Activated T-cell treated with anti-CD3 and anti-CD28 coated beads, Interleukin-2, amount 50 U/mL, for 1 hour (primary cell): ENCODE data around the gene SLC25A51.
"Not testable (repeated sequence)": the region's sequence is repeated elsewhere in the genome, so short reads cannot be mapped to it uniquely, and the experiment has no call there.

ENCODE experiments used
- DNase-seq: peaks from one replicate; pipeline ENCODE4 v3.0.0-alpha.2; 2020

Gene SLC25A51

GRCh38 chr9:37902796-37903646, 906 bp downstream of the SLC25A51 start:
- no peak for DNase-seq

GRCh38 chr9:37902131-37902530, 1.8 kb downstream of the SLC25A51 start:
- no peak for DNase-seq

GRCh38 chr9:37899041-37899440, 4.9 kb downstream of the SLC25A51 start:
- no peak for DNase-seq

- no peak for DNase-seq
These were observed 6.3 kb downstream of the SLC25A51 start for GRCh38 chr9:37897665-37898064.

DNA sequence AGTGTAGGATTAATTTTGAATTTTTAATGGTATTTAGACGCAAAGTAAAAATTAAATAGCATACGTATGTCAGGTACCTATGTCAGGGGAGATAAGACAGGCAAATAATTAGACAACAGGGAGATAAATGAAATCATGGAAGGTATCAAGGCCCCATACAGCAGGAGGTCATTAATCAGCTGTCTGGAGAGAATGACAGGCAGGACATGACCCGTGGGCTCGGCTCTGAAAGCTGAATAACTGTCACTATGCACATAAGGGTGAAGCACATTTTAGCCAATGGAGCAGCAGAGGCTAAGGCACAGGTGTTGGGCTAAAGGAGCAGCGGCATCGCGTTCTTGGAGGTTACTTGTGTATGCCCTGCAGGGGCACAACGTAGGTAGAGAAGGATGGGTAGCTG, 11.9 kb downstream of the SLC25A51 start:
- no peak for DNase-seq

DNA sequence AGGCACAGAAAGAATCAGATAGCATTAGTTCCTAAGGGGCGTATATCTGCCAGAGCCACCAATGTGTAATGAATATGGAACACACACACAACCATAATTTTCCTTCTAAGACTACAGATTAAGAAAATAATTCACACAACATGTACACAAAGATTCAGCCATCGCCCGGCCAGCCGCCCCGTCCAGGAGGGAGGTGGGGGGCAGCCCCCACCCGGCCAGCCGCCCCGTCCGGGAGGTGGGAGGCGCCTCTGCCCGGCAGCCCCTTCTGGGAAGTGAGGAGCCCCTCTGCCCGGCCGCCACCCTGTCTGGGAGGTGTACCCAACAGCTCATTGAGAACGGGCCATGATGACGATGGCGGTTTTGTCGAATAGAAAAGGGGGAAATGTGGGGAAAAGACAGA, 12.9 kb downstream of the SLC25A51 start:
- not testable (repeated sequence) for DNase-seq

DNA sequence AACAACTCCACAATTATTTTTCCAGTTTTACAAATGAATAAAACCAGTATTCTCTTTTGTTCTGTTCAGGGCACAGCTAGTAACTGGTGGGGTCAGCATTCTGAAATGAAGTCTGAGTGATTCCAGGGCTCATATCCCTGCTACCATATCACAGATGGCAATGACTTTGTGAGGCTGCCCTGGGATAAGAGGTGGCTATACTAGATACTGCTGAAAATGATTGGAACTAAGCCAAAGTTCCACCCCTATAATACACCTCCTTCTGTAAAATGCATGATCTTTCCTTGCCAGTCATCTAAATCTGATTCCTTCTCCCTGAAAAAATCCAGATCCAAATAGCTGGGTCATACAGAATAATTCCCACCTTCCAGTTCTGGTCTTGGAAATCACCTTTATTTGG, 14.4 kb downstream of the SLC25A51 start:
- DNase-seq, result no peak

- DNase-seq, result not testable (repeated sequence)
These were observed 15.8 kb downstream of the SLC25A51 start for GRCh38 chr9:37887977-37888583.

GRCh38 chr9:37880916-37881479, 22.9 kb downstream of the SLC25A51 start:
- DNase-seq, result no peak

GRCh38 chr9:37876376-37876775, 27.6 kb downstream of the SLC25A51 start:
- no peak for DNase-seq

GRCh38 chr9:37873955-37874354, 30.0 kb downstream of the SLC25A51 start:
- no peak for DNase-seq

DNA sequence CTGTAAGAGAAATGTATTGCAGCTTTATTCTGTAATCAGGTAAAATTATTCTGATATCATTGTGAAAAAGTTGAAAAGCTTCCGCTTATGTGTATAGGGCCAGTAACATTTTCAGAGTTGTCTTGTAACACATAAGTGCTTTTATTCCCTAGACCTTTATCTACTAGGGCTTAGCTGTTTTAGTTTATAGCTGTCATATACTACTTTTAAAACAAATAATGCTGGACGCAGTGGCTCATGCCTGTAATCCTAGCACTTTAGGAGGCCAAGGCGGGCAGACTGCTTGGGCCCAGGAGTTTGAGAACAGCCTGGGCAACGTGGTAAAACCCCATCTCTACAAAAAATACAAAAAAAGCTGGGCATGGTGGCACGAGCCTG, 33.1 kb downstream of the SLC25A51 start:
- DNase-seq, result no peak

- DNase-seq, result no peak
These were observed 33.7 kb downstream of the SLC25A51 start for GRCh38 chr9:37870081-37870798.

DNA sequence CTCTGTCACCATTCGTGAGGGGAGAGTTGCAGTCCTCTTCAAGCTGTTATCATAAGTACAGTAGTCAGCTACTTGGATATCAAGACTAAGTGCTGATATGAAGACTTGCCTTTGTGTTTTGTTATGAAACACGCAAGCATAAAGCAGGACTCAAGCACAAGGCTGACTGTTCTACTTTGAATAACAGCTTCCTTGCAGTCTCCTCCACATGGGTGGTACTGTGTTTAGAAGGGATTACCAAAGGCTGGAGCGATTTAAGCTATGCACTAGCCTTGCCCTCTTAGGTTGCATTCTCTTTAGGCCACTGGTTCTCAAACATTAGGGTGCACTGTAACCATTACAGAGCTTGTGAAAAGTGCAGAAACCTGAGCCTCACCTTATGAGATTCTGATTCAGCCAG, 41.4 kb downstream of the SLC25A51 start:
- no peak for DNase-seq

DNA sequence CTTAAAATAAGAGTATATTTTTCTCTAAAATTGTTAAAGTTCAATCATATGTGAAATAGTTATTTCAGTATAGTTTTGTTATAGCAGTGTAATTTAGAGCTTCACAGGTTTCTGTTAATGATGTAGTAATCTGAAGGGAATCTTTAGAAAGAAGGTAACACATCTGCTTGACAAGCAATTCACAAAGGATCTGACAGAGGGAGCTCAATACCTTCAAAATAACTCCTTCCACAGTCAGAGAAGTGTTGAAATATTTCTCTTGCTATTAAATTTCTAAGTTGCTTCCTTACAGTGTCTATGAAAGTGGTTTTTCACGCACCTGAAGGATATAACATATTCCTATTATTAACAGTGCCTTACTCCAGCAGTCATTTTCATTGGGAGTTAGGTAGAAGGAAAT, 44.9 kb downstream of the SLC25A51 start:
- DNase-seq, result no peak

GRCh38 chr9:37856551-37856950, 47.4 kb downstream of the SLC25A51 start:
- no peak for DNase-seq

GRCh38 chr9:37852222-37852621, 51.7 kb downstream of the SLC25A51 start:
- no peak for DNase-seq

DNA sequence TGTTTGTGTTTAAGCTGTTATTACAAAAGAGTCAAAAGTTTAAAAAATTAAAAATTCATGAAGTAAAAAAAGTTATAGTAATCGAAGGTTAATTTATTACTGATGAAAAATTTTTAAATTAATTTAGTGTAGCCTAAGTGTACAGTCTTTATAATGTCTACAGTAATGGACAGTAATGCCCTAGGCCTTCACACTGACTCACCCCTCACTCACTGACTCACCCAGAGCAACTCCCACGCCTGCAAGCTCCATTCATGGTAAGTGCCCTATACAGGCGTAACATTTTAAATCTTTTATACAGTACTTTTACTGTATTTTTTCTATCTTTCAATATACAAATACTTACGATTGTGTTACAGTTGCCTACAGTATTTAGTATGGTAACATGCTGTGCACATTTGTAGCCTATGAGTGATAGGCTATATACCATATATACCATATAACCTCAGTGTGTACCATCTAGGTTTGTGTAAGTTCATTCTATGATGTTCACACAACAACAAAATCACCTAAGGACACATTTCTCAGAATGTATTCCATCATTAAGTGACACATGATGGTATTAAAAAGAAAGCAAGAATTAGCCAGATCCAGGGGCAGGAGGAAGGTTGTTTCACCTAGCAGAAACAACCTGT, 63.2 kb downstream of the SLC25A51 start:
- DNase-seq, result no peak

DNA sequence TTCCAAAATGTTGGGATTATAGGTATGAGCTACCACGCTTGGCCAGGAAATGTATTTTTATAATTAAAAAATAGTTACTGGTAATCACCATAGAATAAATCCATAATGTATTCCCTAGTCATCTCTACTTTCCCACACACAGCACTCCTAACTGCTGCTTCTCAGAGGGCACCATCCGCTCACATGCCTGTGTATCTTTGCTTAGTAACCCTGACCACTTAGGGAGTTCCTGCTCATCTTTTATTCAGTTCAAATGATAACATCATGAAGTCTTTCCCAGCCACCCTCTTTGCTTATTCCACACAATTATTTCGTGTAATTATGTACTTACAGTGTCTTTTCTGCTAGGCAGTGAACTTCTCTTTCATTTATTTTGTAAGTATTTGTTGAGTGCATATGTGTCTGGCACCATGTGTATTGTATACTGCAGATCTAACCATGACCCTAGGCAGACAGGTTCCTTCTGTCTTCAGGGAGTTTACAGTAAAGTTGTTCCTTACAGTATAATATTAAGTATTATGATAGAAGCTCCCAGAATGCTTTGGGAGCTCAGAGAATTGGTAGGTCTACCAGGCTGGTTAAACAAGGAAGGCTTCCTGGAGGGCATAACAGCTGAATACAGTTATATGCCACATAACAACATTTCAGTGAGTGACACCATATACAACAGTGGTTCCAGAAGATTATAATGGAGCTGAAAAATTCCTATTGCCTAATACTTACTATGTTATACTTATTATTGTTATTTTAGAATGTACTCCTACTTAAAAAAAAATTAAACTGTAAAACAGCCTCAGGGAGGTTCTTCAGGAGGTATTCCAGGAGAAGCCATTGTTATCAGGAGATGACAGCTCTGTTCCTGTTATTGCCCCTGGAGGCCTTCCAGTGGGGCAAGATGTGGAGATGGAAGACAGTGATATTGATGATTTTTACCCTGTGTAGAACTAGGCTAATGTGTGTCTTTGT, 64.1 kb downstream of the SLC25A51 start:
- no peak for DNase-seq
